ENCODE measurements around the gene PDCD4. TPM values are rescaled to one million over a fixed set of nuclear protein-coding genes. Genes with fewer than 3 reads are reported as not detected.
A peak's percentile ranks its signal among the peaks of the same experiment; 100 is the strongest.
"Not testable (repeated sequence)": the region's sequence is repeated elsewhere in the genome, so short reads cannot be mapped to it uniquely, and the experiment has no call there.

The PDCD4 gene
- total RNA-seq, 2 experiments from 2014 or later = 59.0 to 116 TPM

GRCh38 chr10:110915035-110915434, 43.3 kb downstream of the PDCD4 start:
- Histone ChIP-seq H3K36me3 (ENCODE audit: insufficient read depth, low read length) (no peaks in the 10 kb centered on the region; the same call in none of the 2 replicates), H3K4me3 (ENCODE audit: low read depth, low read length, poor library complexity, severe bottlenecking) (peak overlapping the region; percentile 1), H3K9me2 (ENCODE audit: insufficient read depth, low read length) (no peaks in the 10 kb centered on the region), H3K4me2 (ENCODE audit: low read length) (peak overlapping the region; percentile 63), H3K9me3 (ENCODE audit: low read length) (no peaks in the 10 kb centered on the region), H4K20me1 (ENCODE audit: insufficient read depth, low read length) (no peaks in the 10 kb centered on the region), H3K4me1 (ENCODE audit: insufficient read depth, low read length, poor library complexity, severe bottlenecking) (peaks cover 37% of the 10 kb centered on the region), H3K27ac (ENCODE audit: low read depth, low read length, poor library complexity, severe bottlenecking) (no peak overlapping the region), H3K79me2 (ENCODE audit: insufficient read depth, low read depth, low read length) (peaks cover 29% of the 10 kb centered on the region), H2AFZ (ENCODE audit: low read length) (peak overlapping the region; percentile 11; the same call in 1 of the 2 replicates)
- peak; percentile 43 for DNase-seq (ENCODE audit: low spot score)
- ChIA-PET POLR2A (interaction anchor here (0.6 to 0.8 kb wide), 4 partner anchors 13 to 102 kb away, joined by 3 to 4 read pairs (median 3); no protein-coding TSS in a partner anchor), CTCF (ENCODE audit: unreplicated experiment) (no interaction called here)
- intact Hi-C loops (cut with micrococcal nuclease; ENCODE audit: unreplicated experiment) = loop anchor here (10.0 kb wide), 1 partner anchor 610 kb away; the partner anchor contains the start of gene SMNDC1
- TF ChIP-seq EZH2phosphoT487 (IDR thresholded peaks at IDR 0.05; ENCODE audit: borderline replicate concordance, low read depth, low read length) (no peak), CTCF (conservative IDR thresholded peaks at IDR 0.05; ENCODE audit: low read length) (no peak)
- no TSS peak for BruUV-seq (replicated peaks)

DNA sequence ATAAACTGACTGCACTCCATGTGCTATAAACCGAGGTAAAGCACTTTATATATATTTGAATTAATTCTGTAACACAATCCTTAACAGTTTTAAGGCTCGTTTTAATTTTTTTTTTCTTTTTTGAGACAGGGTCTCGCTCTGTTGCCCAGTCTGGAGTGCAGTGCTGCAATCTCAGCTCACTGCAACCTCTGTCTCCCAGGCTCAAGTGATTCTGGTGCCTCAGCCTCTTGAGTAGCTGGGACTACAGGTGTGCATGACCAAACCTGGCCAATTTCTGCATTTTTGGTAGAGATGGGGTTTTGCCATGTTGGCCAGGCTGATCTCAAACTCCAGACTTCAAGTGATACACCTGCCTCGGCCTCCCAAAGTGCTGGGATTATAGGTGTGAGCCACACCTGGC, 43.9 kb downstream of the PDCD4 start:
- DNase-seq (ENCODE audit: low spot score); H4K20me1 ChIP-seq (ENCODE audit: insufficient read depth, low read length); H3K27ac ChIP-seq (ENCODE audit: low read depth, low read length, poor library complexity, severe bottlenecking); H3K9me3 ChIP-seq (ENCODE audit: low read length); H3K36me3 ChIP-seq (ENCODE audit: insufficient read depth, low read length); H3K9me2 ChIP-seq (ENCODE audit: insufficient read depth, low read length); H2AFZ ChIP-seq (ENCODE audit: low read length); CTCF ChIA-PET (ENCODE audit: unreplicated experiment); BruUV-seq (replicated peaks); H3K4me3 ChIP-seq (ENCODE audit: low read depth, low read length, poor library complexity, severe bottlenecking): not testable (repeated sequence)
- intact Hi-C loops (cut with micrococcal nuclease; ENCODE audit: unreplicated experiment) = loop anchor here (10.0 kb wide), 1 partner anchor 611 kb away; the partner anchor contains the start of gene SMNDC1
- POLR2A ChIA-PET = interaction anchor here (1.7 kb wide), 1 partner anchor 9 kb away, joined by 5 read pairs; no protein-coding TSS in a partner anchor
- peaks cover 37% of the 10 kb centered on the region for H3K4me1 ChIP-seq (ENCODE audit: insufficient read depth, low read length, poor library complexity, severe bottlenecking)
- peak overlapping the region; percentile 63 for H3K4me2 ChIP-seq (ENCODE audit: low read length)
- peaks cover 34% of the 10 kb centered on the region for H3K79me2 ChIP-seq (ENCODE audit: insufficient read depth, low read depth, low read length)

DNA sequence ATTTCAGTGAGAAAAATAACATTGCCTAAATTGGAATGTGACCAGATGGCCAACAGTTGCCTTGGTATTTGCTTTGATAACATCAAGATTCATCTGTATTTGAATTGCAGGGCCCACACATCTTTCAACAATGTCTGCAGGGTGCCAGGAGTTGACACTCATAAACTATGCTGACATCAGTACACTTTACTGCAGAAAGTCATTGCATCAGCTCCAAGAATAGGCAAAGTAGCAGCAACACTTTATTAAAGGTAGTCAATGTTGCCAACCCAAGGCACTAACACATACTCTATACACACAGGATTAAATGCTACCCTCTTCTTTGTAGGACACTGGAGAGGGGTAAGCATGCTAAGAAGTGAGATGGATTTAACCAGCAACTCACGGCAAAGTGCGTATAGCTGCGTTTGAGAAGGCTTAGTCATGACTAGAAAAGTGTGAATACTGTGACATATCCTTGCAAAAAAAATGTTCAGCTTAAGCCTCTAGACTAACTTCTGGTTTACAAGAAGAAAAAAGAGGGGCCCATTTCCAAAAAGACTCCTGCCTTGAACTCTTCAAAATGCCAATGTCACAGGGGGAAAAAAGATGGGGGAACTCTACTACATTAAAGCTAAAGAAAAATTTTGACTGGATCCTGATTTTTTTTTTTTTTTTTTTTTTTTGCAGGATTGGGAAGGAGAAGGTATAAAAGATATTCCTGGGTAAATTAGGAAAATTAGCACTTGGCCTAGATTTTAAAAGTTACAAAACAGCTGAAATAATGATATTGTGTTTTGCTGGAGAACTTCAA, 45.0 kb downstream of the PDCD4 start:
- Histone ChIP-seq H3K4me1 (ENCODE audit: insufficient read depth, low read length, poor library complexity, severe bottlenecking) (peaks cover 37% of the 10 kb centered on the region), H3K9me3 (ENCODE audit: low read length) (no peaks in the 10 kb centered on the region), H3K36me3 (ENCODE audit: insufficient read depth, low read length) (peaks cover 3% of the 10 kb centered on the region), H3K79me2 (ENCODE audit: insufficient read depth, low read depth, low read length) (peaks cover 45% of the 10 kb centered on the region), H4K20me1 (ENCODE audit: insufficient read depth, low read length) (peaks cover 4% of the 10 kb centered on the region), H2AFZ (ENCODE audit: low read length) (no peak overlapping the region), H3K9me2 (ENCODE audit: insufficient read depth, low read length) (no peaks in the 10 kb centered on the region), H3K4me3 (ENCODE audit: low read depth, low read length, poor library complexity, severe bottlenecking) (no peak overlapping the region), H3K27ac (ENCODE audit: low read depth, low read length, poor library complexity, severe bottlenecking) (no peak overlapping the region), H3K4me2 (ENCODE audit: low read length) (peak overlapping the region; percentile 91)
- ChIA-PET POLR2A (interaction anchor here (0.7 to 1.9 kb wide), 15 partner anchors 10 to 555 kb away, joined by 3 to 9 read pairs (median 4); no protein-coding TSS in a partner anchor), CTCF (ENCODE audit: unreplicated experiment) (no interaction called here)
- intact Hi-C loops (cut with micrococcal nuclease; ENCODE audit: unreplicated experiment) = loop anchor here (10.0 kb wide), 1 partner anchor 612 kb away; the partner anchor contains the start of gene SMNDC1
- TF ChIP-seq EZH2phosphoT487 (IDR thresholded peaks at IDR 0.05; ENCODE audit: borderline replicate concordance, low read depth, low read length) (no peak), CTCF (conservative IDR thresholded peaks at IDR 0.05; ENCODE audit: low read length) (no peak)
- DNase-seq (ENCODE audit: low spot score) = no peak
- BruUV-seq (replicated peaks) = no TSS peak
